HPDE6-E6E7 (cell line): Measurements from ENCODE around the gene MYO9B.
"Not testable (repeated sequence)": the region's sequence is repeated elsewhere in the genome, so short reads cannot be mapped to it uniquely, and the experiment has no call there.

ENCODE experiments used
- DNase-seq: peaks from one replicate; pipeline ENCODE4 v3.0.0; 2011; ENCODE audit warnings: missing footprints; ENCODE audit errors: extremely low spot score

Gene MYO9B

DNA sequence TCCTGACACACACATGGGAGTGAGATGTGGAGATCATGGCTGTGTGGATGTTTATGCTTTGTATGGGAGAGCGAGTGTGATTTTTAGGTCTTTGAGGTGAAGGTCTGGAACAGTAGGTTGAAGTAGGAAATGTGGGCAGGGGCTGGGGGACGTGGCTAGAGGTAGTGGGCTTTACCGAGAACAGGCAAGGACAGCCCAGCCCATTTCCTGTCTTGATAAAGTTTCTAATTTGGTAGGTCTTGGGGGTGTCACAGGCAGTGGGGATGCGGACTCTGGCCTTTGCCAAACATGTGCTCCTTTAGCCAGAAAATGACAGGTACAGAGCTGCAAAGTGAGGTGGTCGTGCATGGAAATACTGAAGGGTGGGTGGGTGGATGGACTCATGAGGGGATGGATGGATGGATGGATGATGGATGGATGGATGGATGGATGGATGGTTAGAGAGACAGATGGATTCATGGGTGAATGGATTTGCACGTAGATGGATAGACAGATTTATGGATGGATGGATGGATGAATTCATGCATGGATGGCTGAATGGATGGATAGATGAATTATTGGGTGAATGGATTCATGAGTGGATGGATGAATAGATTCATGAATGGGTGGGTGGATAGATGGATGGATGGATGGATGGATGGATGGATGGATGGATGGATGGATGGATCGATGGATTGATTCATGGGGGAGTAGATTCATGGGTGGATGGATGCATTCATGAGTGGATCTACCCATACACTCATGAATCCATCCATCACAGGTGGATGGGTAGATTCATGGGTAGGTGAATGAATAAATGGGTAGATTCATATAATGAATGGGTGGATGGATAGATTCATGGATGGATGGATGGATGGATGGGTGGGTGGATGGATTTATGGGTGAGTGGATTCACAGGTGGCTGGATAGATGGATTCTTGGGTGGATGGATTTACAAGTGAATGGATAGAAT lies 70.2 kb downstream of the MYO9B start:
- DNase-seq = no peak

DNA sequence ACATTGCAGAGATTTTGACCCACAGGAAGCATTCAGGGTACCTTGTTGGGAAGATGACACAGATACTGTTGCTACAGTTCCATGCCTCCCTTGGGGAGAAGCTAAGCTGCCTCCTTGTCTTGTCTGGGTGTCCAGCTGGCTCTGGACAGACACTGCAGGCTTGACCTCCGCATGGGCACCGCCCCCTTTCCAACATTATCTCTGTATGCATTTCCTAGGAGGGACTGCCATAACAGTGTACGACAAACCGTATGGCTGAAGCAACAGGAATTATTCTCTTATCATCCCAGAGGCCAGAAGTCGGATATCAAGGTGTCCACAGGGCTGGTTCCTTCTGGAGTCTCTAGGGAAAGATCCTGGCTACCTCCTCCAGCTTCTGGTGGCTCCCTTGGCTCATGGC lies 72.6 kb downstream of the MYO9B start:
- DNase-seq = no peak

DNA sequence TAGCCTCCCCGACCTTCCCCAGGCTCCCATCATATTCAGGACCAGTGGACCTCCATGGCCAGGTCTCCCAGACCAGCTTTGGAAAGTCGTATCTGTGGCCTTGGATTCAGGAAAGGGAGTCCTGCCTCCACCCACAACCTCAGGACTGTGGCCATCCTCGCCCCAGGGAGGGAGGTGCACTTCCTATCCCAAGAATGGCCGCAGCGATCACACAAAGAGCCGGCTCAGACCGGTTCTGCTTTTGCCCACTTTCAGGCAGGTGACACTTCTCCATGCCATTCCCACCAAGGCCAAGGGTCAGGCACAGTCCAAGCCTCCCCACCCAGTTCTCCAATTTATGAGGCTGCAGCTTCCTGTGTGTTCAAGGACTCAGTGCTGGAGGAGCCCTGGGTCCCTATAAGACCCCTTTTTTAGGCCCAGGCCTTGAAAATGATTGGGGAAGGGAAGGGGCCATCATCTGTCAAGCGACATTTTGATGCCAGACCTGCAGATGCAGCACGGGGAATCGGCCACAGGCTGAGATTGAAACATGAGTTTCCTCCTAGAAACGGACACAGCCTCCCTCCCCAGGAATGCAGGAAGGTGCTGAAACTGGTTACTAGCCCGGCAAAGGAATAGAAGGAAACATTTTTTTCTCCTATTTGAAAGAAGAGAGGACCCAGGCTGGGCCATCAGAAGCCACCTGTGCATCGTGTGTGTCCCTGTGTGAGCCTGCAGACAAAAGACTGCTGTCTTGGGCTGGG lies 74.0 kb downstream of the MYO9B start:
- no peak for DNase-seq

DNA sequence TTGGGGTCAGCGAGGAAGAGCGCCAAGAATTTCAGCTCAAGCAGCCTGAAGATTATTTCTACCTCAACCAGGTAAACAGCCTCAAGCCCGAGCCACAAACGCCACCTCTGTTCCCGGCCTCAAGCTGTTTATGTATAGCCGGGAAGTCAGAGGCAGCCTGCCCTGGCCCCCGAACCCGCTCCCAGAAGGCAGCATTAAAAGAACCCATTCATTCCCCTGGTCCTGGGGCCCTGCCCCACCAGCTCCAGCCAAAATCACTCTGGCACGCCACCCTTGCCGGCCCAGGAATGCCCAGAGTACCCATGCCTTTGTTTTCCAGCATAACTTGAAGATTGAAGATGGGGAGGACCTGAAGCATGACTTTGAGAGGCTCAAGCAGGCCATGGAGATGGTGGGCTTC lies 78.4 kb downstream of the MYO9B start:
- no peak for DNase-seq

- no peak for DNase-seq
Measured at GRCh38 chr19:17155251-17155650, 79.7 kb downstream of the MYO9B start.

GRCh38 chr19:17156296-17156946 lies 80.8 kb downstream of the MYO9B start:
- no peak for DNase-seq

GRCh38 chr19:17156947-17157302 lies 81.3 kb downstream of the MYO9B start:
- DNase-seq = no peak

- no peak for DNase-seq
Measured at GRCh38 chr19:17158584-17158983, 83.0 kb downstream of the MYO9B start.

DNA sequence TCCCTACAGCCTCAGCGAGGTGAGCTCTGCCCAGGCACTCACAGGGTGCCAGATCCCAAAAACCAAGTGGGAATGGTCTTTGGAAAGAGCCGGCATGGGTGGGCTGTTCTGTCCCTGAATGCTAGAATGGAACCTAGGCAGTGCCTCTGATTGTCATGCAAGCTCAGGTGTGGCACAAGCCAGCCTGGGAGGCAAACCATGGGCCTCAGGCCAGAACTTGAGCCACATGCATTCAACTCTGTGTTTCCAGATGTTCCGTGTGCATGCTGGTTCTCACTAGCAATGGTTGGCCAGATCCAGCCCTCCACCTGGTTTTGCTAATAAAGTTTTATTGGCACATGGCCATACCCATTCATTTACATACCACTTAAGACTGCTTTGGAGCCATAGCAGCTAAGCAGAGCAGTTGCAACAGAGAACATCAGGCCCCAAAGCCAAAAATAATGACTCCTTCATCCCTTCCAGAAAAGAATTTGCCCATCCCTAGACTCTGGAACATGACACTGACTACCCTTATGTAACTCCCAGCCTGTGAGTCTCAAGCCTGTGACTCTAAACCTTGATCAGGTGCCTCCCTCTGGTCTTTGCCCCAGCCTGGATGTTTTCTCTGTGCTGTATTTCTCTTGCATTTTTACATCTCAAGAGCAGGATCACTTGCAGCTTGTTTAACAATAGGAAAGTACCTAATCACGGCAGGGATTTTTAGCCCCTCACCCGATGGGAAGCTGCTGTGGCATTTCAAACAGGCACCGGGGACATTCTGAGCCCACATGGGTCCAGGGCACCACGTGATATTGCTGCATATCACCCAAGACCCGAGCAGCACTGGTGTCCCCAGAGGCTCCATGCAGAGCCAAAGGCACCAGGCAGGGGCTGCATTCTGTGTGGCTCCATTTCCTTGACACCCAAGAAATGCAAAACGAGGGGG lies 84.2 kb downstream of the MYO9B start:
- no peak for DNase-seq

DNA sequence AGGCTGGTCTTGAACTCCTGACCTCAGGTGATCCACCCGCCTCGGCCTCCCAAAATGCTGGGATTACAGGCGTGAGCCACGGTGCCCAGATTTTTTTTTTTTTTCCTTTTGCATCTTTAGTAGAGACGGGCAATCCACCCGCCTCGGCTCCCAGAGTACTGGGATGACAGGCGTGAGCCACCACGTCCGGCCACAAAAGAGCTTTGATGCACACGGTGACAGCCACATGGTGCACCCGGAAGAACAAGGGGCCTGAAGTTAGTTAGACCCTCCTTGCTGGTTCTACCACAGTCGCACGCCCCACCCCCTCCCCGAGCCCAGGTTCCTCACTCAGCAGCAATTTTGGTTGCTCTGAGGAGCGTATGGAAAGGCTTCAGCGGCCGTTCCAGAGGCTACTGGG lies 85.3 kb downstream of the MYO9B start:
- DNase-seq = no peak

DNA sequence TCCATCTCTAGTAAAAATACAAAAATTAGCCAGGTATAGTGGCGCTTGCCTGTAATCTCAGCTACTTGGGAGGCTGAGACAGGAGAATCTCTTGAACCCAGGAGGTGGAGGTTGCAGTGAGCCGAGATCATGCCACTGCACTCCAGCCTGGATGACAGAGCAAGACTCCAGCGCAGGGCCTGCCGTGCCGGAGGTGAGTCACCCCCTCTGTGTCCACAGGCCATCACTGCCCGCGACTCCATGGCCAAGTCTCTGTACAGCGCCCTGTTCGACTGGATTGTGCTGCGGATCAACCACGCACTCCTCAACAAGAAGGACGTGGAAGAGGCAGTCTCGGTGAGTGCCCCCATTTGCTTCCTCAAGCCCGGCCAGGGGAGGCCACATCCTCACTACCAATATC lies 86.6 kb downstream of the MYO9B start:
- DNase-seq = not testable (repeated sequence)

GRCh38 chr19:17162580-17162979 lies 87.0 kb downstream of the MYO9B start:
- DNase-seq = no peak

GRCh38 chr19:17163652-17164051 lies 88.1 kb downstream of the MYO9B start:
- no peak for DNase-seq

GRCh38 chr19:17164639-17165038 lies 89.1 kb downstream of the MYO9B start:
- DNase-seq = no peak

- DNase-seq = no peak
Measured at GRCh38 chr19:17165715-17166114, 90.1 kb downstream of the MYO9B start.

GRCh38 chr19:17170538-17171297 lies 95.1 kb downstream of the MYO9B start:
- DNase-seq = no peak

DNA sequence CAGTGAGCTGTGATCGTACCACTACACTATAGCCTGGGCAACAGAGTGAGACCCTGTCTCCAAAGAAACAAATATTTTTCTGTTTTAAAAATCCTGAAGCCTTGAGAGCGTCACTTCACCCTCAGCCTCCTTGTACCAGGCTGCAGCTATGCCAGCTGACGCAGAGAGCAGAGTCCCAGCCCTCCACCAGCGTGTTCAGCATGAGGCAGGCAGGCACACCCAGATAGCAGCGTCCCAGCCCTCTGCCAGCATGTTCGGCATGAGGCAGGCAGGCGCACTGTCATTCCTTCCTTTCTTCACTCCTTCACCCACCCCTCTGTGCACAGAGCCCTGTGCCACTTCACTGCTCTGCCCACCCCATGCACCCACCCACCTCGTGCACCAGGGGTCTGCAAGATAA lies 96.3 kb downstream of the MYO9B start:
- DNase-seq = no peak

DNA sequence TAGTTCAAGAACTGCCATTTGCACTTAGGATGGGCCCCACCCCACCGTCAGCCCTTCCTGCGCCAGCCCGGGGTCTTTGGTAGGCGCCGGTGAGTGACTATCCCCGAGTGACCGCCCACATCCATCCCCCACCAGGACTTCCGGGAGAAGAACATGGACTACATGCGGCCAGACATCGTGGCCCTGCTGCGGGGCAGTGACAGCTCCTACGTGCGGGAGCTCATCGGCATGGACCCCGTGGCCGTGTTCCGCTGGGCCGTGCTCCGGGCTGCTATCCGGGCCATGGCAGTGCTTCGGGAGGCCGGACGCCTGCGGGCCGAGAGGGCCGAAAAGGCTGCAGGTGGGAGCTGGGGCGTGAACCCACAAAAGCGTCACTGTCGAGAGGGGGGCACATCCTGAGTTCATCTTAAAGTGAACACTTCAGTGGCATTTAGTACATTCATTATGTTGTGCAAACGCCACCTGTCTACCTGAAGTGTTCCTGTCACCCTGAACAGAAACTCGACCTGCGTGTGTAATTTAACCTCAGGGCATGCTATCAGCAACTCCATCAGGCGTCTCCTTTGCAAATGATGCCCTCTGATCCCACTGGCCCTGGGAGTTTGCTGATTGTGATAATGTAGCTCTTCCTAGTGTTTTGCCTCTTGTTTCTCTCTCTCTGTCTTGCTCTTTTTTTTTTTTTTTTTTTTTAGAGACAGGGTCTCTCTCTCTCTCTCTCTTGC lies 97.2 kb downstream of the MYO9B start:
- no peak for DNase-seq

GRCh38 chr19:17178291-17178690 lies 102.7 kb downstream of the MYO9B start:
- no peak for DNase-seq
